ENCODE measurements around the gene CTSL.

CTSL gene

GRCh38 chr9:87685441-87685840 lies 40.5 kb upstream of the CTSL start:
- TF ChIP-seq ZFP3 (CRISPR knock-in tag; IDR thresholded peaks at IDR 0.05) (no peak), ARNTL (CRISPR knock-in tag; IDR thresholded peaks at IDR 0.05; ENCODE audit: borderline replicate concordance, low read depth) (no peak), ZNF70 (CRISPR knock-in tag; IDR thresholded peaks at IDR 0.05) (no peak), POU6F1 (CRISPR knock-in tag; IDR thresholded peaks at IDR 0.05; ENCODE audit: borderline replicate concordance, low read depth) (no peak), SNAI2 (CRISPR knock-in tag; IDR thresholded peaks at IDR 0.05) (no peak), ZC3H10 (CRISPR knock-in tag; IDR thresholded peaks at IDR 0.05) (no peak), ISL1 (CRISPR knock-in tag; IDR thresholded peaks at IDR 0.05) (no peak), PPARA (CRISPR knock-in tag; IDR thresholded peaks at IDR 0.05; ENCODE audit: borderline replicate concordance) (no peak), TOX (CRISPR knock-in tag; IDR thresholded peaks at IDR 0.05; ENCODE audit: borderline replicate concordance) (no peak), ZFP30 (CRISPR knock-in tag; IDR thresholded peaks at IDR 0.05) (no peak)
- ATAC-seq = no peak

- no peak; the same call in 2 of the 3 replicates for ATAC-seq
- no peak for TF ChIP-seq POU6F1 (CRISPR knock-in tag; IDR thresholded peaks at IDR 0.05; ENCODE audit: borderline replicate concordance, low read depth)
- TF ChIP-seq TSHZ2 (CRISPR knock-in tag; IDR thresholded peaks at IDR 0.05) = no peak
- no peak for TF ChIP-seq SNAI2 (CRISPR knock-in tag; IDR thresholded peaks at IDR 0.05)
- no peak for TF ChIP-seq CSDC2 (CRISPR knock-in tag; IDR thresholded peaks at IDR 0.05)
- no peak for TF ChIP-seq ZNF70 (CRISPR knock-in tag; IDR thresholded peaks at IDR 0.05)
Observed at GRCh38 chr9:87685871-87686519, 39.9 kb upstream of the CTSL start.

- no peak for ATAC-seq
- TF ChIP-seq RARB (CRISPR knock-in tag; IDR thresholded peaks at IDR 0.05) (no peak), BACH2 (CRISPR knock-in tag; IDR thresholded peaks at IDR 0.05; ENCODE audit: borderline replicate concordance) (no peak), ZNF8 (CRISPR knock-in tag; IDR thresholded peaks at IDR 0.05) (no peak)
Observed at GRCh38 chr9:87686520-87687090, 39.3 kb upstream of the CTSL start.

GRCh38 chr9:87687207-87687606 lies 38.7 kb upstream of the CTSL start:
- TF ChIP-seq POU6F1 (CRISPR knock-in tag; IDR thresholded peaks at IDR 0.05; ENCODE audit: borderline replicate concordance, low read depth) (no peak), PATZ1 (CRISPR knock-in tag; IDR thresholded peaks at IDR 0.05; ENCODE audit: borderline replicate concordance) (no peak), GLIS3 (CRISPR knock-in tag; IDR thresholded peaks at IDR 0.05) (no peak), ESRRG (CRISPR knock-in tag; IDR thresholded peaks at IDR 0.05) (no peak), ZC3H10 (CRISPR knock-in tag; IDR thresholded peaks at IDR 0.05) (no peak), ZNF8 (CRISPR knock-in tag; IDR thresholded peaks at IDR 0.05) (no peak), ISL1 (CRISPR knock-in tag; IDR thresholded peaks at IDR 0.05) (no peak), ZNF70 (CRISPR knock-in tag; IDR thresholded peaks at IDR 0.05) (no peak), ZFP3 (CRISPR knock-in tag; IDR thresholded peaks at IDR 0.05) (no peak), ZNF565 (CRISPR knock-in tag; conservative IDR thresholded peaks at IDR 0.05; ENCODE audit: low read depth) (no peak), OSR1 (CRISPR knock-in tag; IDR thresholded peaks at IDR 0.05) (no peak), CSRNP3 (CRISPR knock-in tag; IDR thresholded peaks at IDR 0.05) (no peak), RARB (CRISPR knock-in tag; IDR thresholded peaks at IDR 0.05) (no peak), CREB5 (CRISPR knock-in tag; IDR thresholded peaks at IDR 0.05; ENCODE audit: low read depth) (no peak)
- no peak for ATAC-seq
